Activated T-cell treated with anti-CD3 and anti-CD28 coated beads for 48 hours (primary cell): ENCODE measurements around the gene CRLF3.
"Not testable (repeated sequence)": the region's sequence is repeated elsewhere in the genome, so short reads cannot be mapped to it uniquely, and the experiment has no call there.

Source experiments
- DNase-seq: peaks from one replicate; pipeline ENCODE4 v3.0.0-alpha.2; 2020; ENCODE audit warnings: low read depth

The CRLF3 gene

GRCh38 chr17:30824356-30825145 is at the start of gene CRLF3:
Gene CRLF3, minus strand, starts transcription at chr17:30824692. Its CDS starts 41 bp downstream, at chr17:30824651.
- peak; percentile 93 for DNase-seq

GRCh38 chr17:30869005-30869404 is 44.5 kb upstream of the CRLF3 start:
- no peak for DNase-seq

GRCh38 chr17:30864636-30865035 is 40.1 kb upstream of the CRLF3 start:
- no peak for DNase-seq

GRCh38 chr17:30858556-30859250 is 34.2 kb upstream of the CRLF3 start:
- no peak for DNase-seq

- DNase-seq: no peak
These were observed 29.7 kb upstream of the CRLF3 start for GRCh38 chr17:30854146-30854545.

GRCh38 chr17:30848021-30848420 is 23.5 kb upstream of the CRLF3 start:
- DNase-seq: no peak

GRCh38 chr17:30840771-30841170 is 16.3 kb upstream of the CRLF3 start:
- no peak for DNase-seq

- DNase-seq: no peak
These were observed 13.8 kb upstream of the CRLF3 start for GRCh38 chr17:30838202-30838807.

- DNase-seq: no peak
These were observed 8.1 kb upstream of the CRLF3 start for GRCh38 chr17:30832438-30833124.

- peak; percentile 86 for DNase-seq
These were observed 7.4 kb upstream of the CRLF3 start, which contains the start of gene ATAD5 for GRCh38 chr17:30831663-30832437. Gene ATAD5, plus strand, starts transcription at chr17:30831966. Its CDS starts 382 bp downstream, at chr17:30832348.

- DNase-seq: no peak
These were observed 6.8 kb upstream of the CRLF3 start for GRCh38 chr17:30831257-30831656.

GRCh38 chr17:30829022-30829421 is 4.5 kb upstream of the CRLF3 start:
- no peak for DNase-seq

- no peak for DNase-seq
These were observed 2.6 kb upstream of the CRLF3 start for GRCh38 chr17:30827082-30827481.

GRCh38 chr17:30824002-30824355 is 513 bp downstream of the CRLF3 start:
- DNase-seq: no peak

- DNase-seq: no peak
These were observed 1.1 kb downstream of the CRLF3 start for GRCh38 chr17:30823421-30823820.

- not testable (repeated sequence) for DNase-seq
These were observed 1.6 kb downstream of the CRLF3 start for GRCh38 chr17:30822919-30823318.

- no peak for DNase-seq
These were observed 2.4 kb downstream of the CRLF3 start for GRCh38 chr17:30821871-30822723.

- no peak for DNase-seq
These were observed 4.4 kb downstream of the CRLF3 start for GRCh38 chr17:30819971-30820705.

GRCh38 chr17:30816165-30816564 is 8.3 kb downstream of the CRLF3 start:
- no peak for DNase-seq

GRCh38 chr17:30814860-30815259 is 9.6 kb downstream of the CRLF3 start:
- not testable (repeated sequence) for DNase-seq
